Liver (tissue), 9 donors: ENCODE results near the gene EEFSEC. TPM values are rescaled to one million over a fixed set of nuclear protein-coding genes. Genes with fewer than 3 reads are reported as not detected.

Experiments
- DNase-seq: peaks from one replicate; pipeline ENCODE4 v3.0.0-alpha.2; 2017; ENCODE audit warnings: low spot score
- H3K27ac ChIP-seq, 2 donors: one replicate each; pipeline ENCODE4 v1.7.0; 2013; ENCODE audit warnings: inconsistent platforms in 2 of 2, low read length in 2 of 2, control low read depth in 1 of 2, low read depth in 1 of 2, mild to moderate bottlenecking in 1 of 2
- H3K27me3 ChIP-seq, 4 donors: one replicate each; pipeline versions ENCODE4 v1.6.1 to v1.7.0; 2013; ENCODE audit warnings: low read length in 3 of 4, inconsistent platforms in 1 of 4, mild to moderate bottlenecking in 1 of 4, moderate library complexity in 1 of 4; ENCODE audit not compliant: control insufficient read depth in 4 of 4, insufficient read depth in 4 of 4
- H3K36me3 ChIP-seq, 4 donors: one replicate each; pipeline versions ENCODE4 v1.6.1 to v1.7.0; 2013; ENCODE audit warnings: low read length in 3 of 4, mild to moderate bottlenecking in 3 of 4, low read depth in 1 of 4, moderate library complexity in 1 of 4; ENCODE audit not compliant: control insufficient read depth in 4 of 4, insufficient read depth in 3 of 4
- H3K4me1 ChIP-seq, 4 donors: one replicate each; pipeline versions ENCODE4 v1.6.1 to v1.7.0; 2013; ENCODE audit warnings: low read length in 3 of 4, mild to moderate bottlenecking in 3 of 4, moderate library complexity in 1 of 4; ENCODE audit not compliant: control insufficient read depth in 4 of 4, insufficient read depth in 4 of 4
- H3K4me3 ChIP-seq, 3 donors: one replicate each; pipeline versions ENCODE4 v1.6.1 to v1.7.0; 2013; ENCODE audit warnings: low read length in 3 of 3, control low read depth in 1 of 3, low read depth in 1 of 3, mild to moderate bottlenecking in 1 of 3
- H3K9ac ChIP-seq, 2 donors: one replicate each; pipeline ENCODE4 v1.7.0; 2013; ENCODE audit warnings: low read length in 2 of 2, mild to moderate bottlenecking in 2 of 2, moderate library complexity in 2 of 2, control low read depth in 1 of 2, low read depth in 1 of 2
- H3K9me3 ChIP-seq, 4 donors: one replicate each; pipeline versions ENCODE4 v1.6.1 to v1.7.0; 2013; ENCODE audit warnings: low read length in 3 of 4; ENCODE audit not compliant: control insufficient read depth in 4 of 4
- CTCF ChIP-seq: fragments of 150-350 bp; IDR thresholded peaks from 2 replicates; pipeline ENCODE4 v1.5.1; 2017; ENCODE audit warnings: improper control_type of control experiment, low read depth, low read length; ENCODE audit not compliant: missing input control
- EGR1 ChIP-seq, 2 donors: IDR thresholded peaks; 2 replicates each; pipeline ENCODE4 v1.6.1; 2016 to 2018; ENCODE audit warnings: antibody characterized with exemption in 2 of 2, low read depth in 2 of 2
- FOXA1 ChIP-seq: IDR thresholded peaks from 2 replicates; pipeline ENCODE4 v1.6.1; 2016; ENCODE audit warnings: antibody characterized with exemption
- GABPA ChIP-seq, 2 donors: IDR thresholded peaks in 1 of 2; conservative IDR thresholded peaks in 1 of 2; 2 replicates each; pipeline ENCODE4 v1.6.1; 2016; ENCODE audit warnings: antibody characterized with exemption in 2 of 2, mild to moderate bottlenecking in 1 of 2, moderate library complexity in 1 of 2
- HNF4A ChIP-seq, 2 donors: conservative IDR thresholded peaks; 2 replicates each; pipeline ENCODE4 v1.6.1; 2016; ENCODE audit warnings: antibody characterized with exemption in 2 of 2, mild to moderate bottlenecking in 2 of 2
- HNF4G ChIP-seq: IDR thresholded peaks from 2 replicates; pipeline ENCODE4 v1.6.1; 2016; ENCODE audit warnings: antibody characterized with exemption
- JUND ChIP-seq, 2 donors: IDR thresholded peaks; 2 replicates each; pipeline ENCODE4 v1.6.1; 2016; ENCODE audit warnings: antibody characterized with exemption in 2 of 2
- NR2F2 ChIP-seq: IDR thresholded peaks from 2 replicates; pipeline ENCODE4 v1.6.1; 2016; ENCODE audit warnings: antibody characterized with exemption
- RAD21 ChIP-seq, 2 donors: IDR thresholded peaks; 2 replicates each; pipeline ENCODE4 v1.6.1; 2016; ENCODE audit warnings: antibody characterized with exemption in 2 of 2, mild to moderate bottlenecking in 2 of 2
- REST ChIP-seq: IDR thresholded peaks from 2 replicates; pipeline ENCODE4 v1.6.1; 2016; ENCODE audit warnings: antibody characterized with exemption, mild to moderate bottlenecking
- RXRA ChIP-seq, 2 donors: IDR thresholded peaks; 2 replicates each; pipeline ENCODE4 v1.6.1; 2017 to 2018; ENCODE audit warnings: antibody characterized with exemption in 2 of 2, mild to moderate bottlenecking in 1 of 2
- TAF1 ChIP-seq: conservative IDR thresholded peaks from 2 replicates; pipeline ENCODE4 v1.6.1; 2016; ENCODE audit warnings: antibody characterized with exemption, mild to moderate bottlenecking
- YY1 ChIP-seq: IDR thresholded peaks from 2 replicates; pipeline ENCODE4 v1.6.1; 2016; ENCODE audit warnings: antibody characterized with exemption, mild to moderate bottlenecking
- WGBS: extraction: QIAGEN DNeasy Blood & Tissue Kit; methylation state at CpG from one replicate; pipeline ENCODE4 v1.1.7; 2013; 5-methylcytosine and 5-hydroxymethylcytosine counted together
- polyA plus RNA-seq, 2 donors: library from polyadenylated mRNA; stranded (reverse) in 1 of 2; unstranded in 1 of 2; fragments of 200-250 nt in 1 of 2; fragments of >200 nt in 1 of 2; fragmentation: Nextera tagmentation in 1 of 2; extraction: Ambion mirVana in 1 of 2; gene quantifications; one replicate each; pipeline versions ENCODE4 v1.2.1 to v1.2.3, GENCODE V29; 2013 to 2015
- total RNA-seq, 2 donors: library from RNA; depleted of rRNA; stranded (reverse); fragments of >200 nt; gene quantifications; one replicate each; pipeline ENCODE4 v1.2.3, GENCODE V29; 2014
- TF ChIP-seq, protein P1 (sequence below): IDR thresholded peaks from 2 replicates; pipeline ENCODE4 v1.6.1; 2016; ENCODE audit warnings: antibody characterized with exemption
- TF ChIP-seq, protein P2 (sequence below): IDR thresholded peaks from 2 replicates; pipeline ENCODE4 v1.6.1; 2016; ENCODE audit warnings: antibody characterized with exemption
- donor health status: healthy.
- donor health status: healthy.
- donor health status: healthy.
- donor health status: healthy.
- donor health status: healthy.

Gene EEFSEC
- total and polyA plus RNA-seq, 4 donors = 8.4 to 13.1 (median 10.7) TPM

GRCh38 chr3:128319107-128319506 is 165.8 kb downstream of the EEFSEC start:
- H3K36me3 ChIP-seq = no peaks in the 10 kb centered on the region
- H3K9me3 ChIP-seq = no peaks in the 10 kb centered on the region
- H3K27ac ChIP-seq = no peak overlapping the region
- H3K4me3 ChIP-seq = no peak overlapping the region
- no peaks in the 10 kb centered on the region for H3K27me3 ChIP-seq
- no peak overlapping the region for H3K9ac ChIP-seq
- TF ChIP-seq FOXA1 = no peak
- no peak for TF ChIP-seq HNF4G
- no peak for TF ChIP-seq GABPA (IDR thresholded peaks at IDR 0.05 in 1 of 2, conservative IDR thresholded peaks at IDR 0.05 in 1 of 2)
- no peak for TF ChIP-seq YY1
- TF ChIP-seq HNF4A (conservative IDR thresholded peaks at IDR 0.05) = no peak
- H3K4me1 ChIP-seq = peaks cover 6 to 27% (median 14%) of the 10 kb centered on the region in 4 donors
- no peak for DNase-seq
- 97% methylated on average over 8 of the region's 8 CpGs for WGBS

- H3K9ac ChIP-seq = no peak overlapping the region
Measured at GRCh38 chr3:128319741-128320141, 166.5 kb downstream of the EEFSEC start.

GRCh38 chr3:128320551-128321340 is 167.5 kb downstream of the EEFSEC start:
- no peaks in the 10 kb centered on the region for H3K9me3 ChIP-seq
- H3K4me3 ChIP-seq = no peak overlapping the region
- no peaks in the 10 kb centered on the region for H3K36me3 ChIP-seq
- no peak for DNase-seq
- no peaks in the 10 kb centered on the region for H3K27me3 ChIP-seq
- 97% methylated on average over 8 of the region's 8 CpGs for WGBS
- no peak overlapping the region for H3K27ac ChIP-seq
- TF ChIP-seq, protein P1, sequence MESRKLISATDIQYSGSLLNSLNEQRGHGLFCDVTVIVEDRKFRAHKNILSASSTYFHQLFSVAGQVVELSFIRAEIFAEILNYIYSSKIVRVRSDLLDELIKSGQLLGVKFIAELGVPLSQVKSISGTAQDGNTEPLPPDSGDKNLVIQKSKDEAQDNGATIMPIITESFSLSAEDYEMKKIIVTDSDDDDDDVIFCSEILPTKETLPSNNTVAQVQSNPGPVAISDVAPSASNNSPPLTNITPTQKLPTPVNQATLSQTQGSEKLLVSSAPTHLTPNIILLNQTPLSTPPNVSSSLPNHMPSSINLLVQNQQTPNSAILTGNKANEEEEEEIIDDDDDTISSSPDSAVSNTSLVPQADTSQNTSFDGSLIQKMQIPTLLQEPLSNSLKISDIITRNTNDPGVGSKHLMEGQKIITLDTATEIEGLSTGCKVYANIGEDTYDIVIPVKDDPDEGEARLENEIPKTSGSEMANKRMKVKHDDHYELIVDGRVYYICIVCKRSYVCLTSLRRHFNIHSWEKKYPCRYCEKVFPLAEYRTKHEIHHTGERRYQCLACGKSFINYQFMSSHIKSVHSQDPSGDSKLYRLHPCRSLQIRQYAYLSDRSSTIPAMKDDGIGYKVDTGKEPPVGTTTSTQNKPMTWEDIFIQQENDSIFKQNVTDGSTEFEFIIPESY = no peak
- TF ChIP-seq RAD21 (IDR thresholded peaks at IDR 0.05) (no peak), HNF4G (no peak), NR2F2 (no peak), REST (no peak), CTCF (no peak), YY1 (no peak), TAF1 (no peak), HNF4A (conservative IDR thresholded peaks at IDR 0.05) (no peak), RXRA (IDR thresholded peaks at IDR 0.05) (no peak), EGR1 (IDR thresholded peaks at IDR 0.05; ENCODE audit: low read depth in 2 of 2) (no peak), GABPA (IDR thresholded peaks at IDR 0.05 in 1 of 2, conservative IDR thresholded peaks at IDR 0.05 in 1 of 2) (no peak), JUND (IDR thresholded peaks at IDR 0.05) (no peak)
- TF ChIP-seq, protein P2, sequence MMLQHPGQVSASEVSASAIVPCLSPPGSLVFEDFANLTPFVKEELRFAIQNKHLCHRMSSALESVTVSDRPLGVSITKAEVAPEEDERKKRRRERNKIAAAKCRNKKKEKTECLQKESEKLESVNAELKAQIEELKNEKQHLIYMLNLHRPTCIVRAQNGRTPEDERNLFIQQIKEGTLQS = no peak
- H3K9ac ChIP-seq = no peak overlapping the region
- peaks cover 10 to 31% (median 16%) of the 10 kb centered on the region in 4 donors for H3K4me1 ChIP-seq

More at GRCh38 chr3:128319741-128320141, 166.5 kb downstream of the EEFSEC start:
- no peak overlapping the region for H3K4me3 ChIP-seq
- TF ChIP-seq RAD21 (IDR thresholded peaks at IDR 0.05) (peak; percentile 7 to 14), HNF4G (no peak), HNF4A (conservative IDR thresholded peaks at IDR 0.05) (peak in 1 of 2 donors; percentile 44), RXRA (IDR thresholded peaks at IDR 0.05) (peak in 1 of 2 donors; percentile 50), EGR1 (IDR thresholded peaks at IDR 0.05; ENCODE audit: low read depth in 2 of 2) (no peak)
- no peak overlapping the region for H3K27ac ChIP-seq
- no peaks in the 10 kb centered on the region for H3K36me3 ChIP-seq
- H3K4me1 ChIP-seq = peaks cover 8 to 31% (median 16%) of the 10 kb centered on the region in 4 donors
- no peak for DNase-seq
- H3K27me3 ChIP-seq = no peaks in the 10 kb centered on the region
- 58% methylated on average over 6 of the region's 6 CpGs for WGBS
- no peaks in the 10 kb centered on the region for H3K9me3 ChIP-seq
